Measurements from ENCODE around the gene ERMARD.

The ERMARD gene

GRCh38 chr6:169800668-169801395 lies 49.4 kb downstream of the ERMARD start:
- TF ChIP-seq, protein P1, sequence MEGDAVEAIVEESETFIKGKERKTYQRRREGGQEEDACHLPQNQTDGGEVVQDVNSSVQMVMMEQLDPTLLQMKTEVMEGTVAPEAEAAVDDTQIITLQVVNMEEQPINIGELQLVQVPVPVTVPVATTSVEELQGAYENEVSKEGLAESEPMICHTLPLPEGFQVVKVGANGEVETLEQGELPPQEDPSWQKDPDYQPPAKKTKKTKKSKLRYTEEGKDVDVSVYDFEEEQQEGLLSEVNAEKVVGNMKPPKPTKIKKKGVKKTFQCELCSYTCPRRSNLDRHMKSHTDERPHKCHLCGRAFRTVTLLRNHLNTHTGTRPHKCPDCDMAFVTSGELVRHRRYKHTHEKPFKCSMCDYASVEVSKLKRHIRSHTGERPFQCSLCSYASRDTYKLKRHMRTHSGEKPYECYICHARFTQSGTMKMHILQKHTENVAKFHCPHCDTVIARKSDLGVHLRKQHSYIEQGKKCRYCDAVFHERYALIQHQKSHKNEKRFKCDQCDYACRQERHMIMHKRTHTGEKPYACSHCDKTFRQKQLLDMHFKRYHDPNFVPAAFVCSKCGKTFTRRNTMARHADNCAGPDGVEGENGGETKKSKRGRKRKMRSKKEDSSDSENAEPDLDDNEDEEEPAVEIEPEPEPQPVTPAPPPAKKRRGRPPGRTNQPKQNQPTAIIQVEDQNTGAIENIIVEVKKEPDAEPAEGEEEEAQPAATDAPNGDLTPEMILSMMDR (IDR thresholded peaks at IDR 0.05; ENCODE audit: low read depth, low read length, missing control alignments), result no peak
- no peak for DNase-seq (ENCODE audit: low read depth)
- H3K4me3 ChIP-seq (ENCODE audit: low read depth, low read length), result no peak overlapping the region

DNA sequence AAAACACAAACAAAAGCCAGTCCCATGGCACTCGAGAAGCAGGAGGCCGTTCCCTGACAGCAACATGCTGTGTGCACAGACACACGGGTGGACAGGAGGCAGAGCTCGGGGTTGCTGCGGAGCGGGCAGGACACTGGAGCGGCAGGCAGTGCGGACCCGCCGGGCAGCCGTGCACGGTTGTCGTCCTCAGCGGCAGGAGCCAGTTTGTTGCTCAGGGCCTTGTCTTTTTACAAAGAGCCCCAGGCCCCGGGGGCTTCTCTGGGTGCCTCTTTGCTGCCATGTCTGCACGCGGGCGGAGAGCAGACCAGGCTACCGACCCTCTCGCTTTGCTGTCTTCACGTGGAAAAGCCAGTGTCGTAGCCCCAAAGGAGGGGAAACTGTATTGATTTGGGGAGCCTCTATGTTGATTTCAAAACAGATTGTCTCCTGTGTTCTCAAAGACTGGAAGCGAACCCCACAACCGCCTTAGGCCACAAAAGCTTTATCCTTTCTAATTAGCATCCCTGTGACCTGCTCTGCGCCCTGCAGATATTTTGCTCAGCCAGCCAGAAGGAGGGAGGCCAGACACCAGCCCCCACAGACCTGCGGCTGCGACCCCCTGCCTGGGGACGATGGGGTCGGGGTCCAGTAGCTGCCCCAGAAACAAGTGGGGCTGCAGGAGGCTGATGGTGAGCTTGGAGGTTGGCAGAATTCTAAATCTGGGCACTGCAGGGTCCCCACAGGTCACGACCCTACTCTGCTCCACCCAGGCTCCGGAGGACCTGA lies 50.2 kb downstream of the ERMARD start:
- TF ChIP-seq, protein P1 (IDR thresholded peaks at IDR 0.05; ENCODE audit: low read depth, low read length, missing control alignments), result no peak
- DNase-seq (ENCODE audit: low read depth), result no peak
- H3K4me3 ChIP-seq (ENCODE audit: low read depth, low read length), result no peak overlapping the region

DNA sequence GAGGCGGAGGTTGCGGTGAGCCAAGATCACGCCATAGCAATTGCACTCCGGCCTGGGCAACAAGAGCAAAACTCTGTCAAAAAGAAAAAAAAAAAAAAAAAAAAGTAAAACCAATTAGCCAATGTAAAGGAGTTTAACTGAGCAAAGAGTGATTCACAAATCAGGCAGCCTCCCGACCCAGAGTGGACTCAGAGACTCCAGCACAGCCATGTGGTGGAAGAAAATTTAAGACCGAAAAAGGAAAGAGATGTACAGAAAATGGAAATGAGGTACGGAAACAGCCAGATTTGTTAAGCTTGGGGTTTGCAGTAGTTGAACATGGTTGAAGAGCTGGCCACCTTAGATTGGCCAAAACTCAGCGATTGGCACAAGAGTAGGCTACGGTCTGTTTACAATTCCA lies 51.4 kb downstream of the ERMARD start:
- DNase-seq (ENCODE audit: low read depth), result no peak
- TF ChIP-seq, protein P1 (IDR thresholded peaks at IDR 0.05; ENCODE audit: low read depth, low read length, missing control alignments), result no peak
- H3K4me3 ChIP-seq (ENCODE audit: low read depth, low read length), result no peak overlapping the region

DNA sequence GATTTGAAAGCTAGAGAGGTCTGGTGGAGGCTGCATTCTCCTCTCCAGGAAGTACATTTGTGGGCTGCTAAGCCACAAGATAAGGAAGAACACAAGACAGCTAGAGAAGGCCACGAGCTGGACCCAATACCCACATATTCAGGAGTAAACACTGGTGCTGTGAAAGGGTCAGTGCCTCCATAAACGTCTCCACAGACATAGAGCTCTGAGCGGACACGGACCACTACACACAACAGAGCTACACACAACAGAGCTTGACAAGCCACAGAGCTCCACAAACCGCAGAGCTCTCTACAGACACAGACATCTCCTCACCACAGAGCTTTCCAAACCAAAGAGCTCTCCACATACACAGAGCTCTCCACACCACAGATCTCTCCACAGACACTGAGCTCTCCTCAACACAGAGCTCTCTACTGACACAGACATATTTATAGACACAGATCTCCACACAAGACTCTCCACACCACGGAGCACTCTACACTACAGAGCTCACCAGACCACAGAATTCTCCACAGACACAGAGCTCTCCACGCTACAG lies 51.9 kb downstream of the ERMARD start:
- TF ChIP-seq, protein P1 (IDR thresholded peaks at IDR 0.05; ENCODE audit: low read depth, low read length, missing control alignments), result no peak
- H3K4me3 ChIP-seq (ENCODE audit: low read depth, low read length), result no peak overlapping the region
- DNase-seq (ENCODE audit: low read depth), result no peak

- TF ChIP-seq, protein P1 (IDR thresholded peaks at IDR 0.05; ENCODE audit: low read depth, low read length, missing control alignments), result no peak
- no peak overlapping the region for H3K4me3 ChIP-seq (ENCODE audit: low read depth, low read length)
- DNase-seq (ENCODE audit: low read depth), result no peak
Measured at GRCh38 chr6:169803816-169804340, 52.5 kb downstream of the ERMARD start.

DNA sequence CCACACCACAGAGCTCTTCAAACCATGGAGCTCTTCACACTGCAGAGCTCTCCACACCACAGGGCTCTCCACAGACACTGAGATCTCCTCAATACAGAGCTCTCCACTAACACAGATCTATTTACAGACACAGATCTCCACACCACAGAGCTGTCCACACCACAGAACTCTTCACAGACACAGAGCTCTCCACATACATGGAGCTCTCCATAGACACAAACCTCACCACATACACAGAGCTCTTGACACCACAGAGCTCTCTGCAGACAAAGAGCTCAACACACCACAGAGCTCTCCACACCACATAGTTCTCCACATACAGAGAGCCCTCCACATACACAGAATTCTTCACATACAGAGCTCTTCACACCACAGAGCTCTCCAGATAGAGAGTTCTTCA lies 53.0 kb downstream of the ERMARD start:
- TF ChIP-seq, protein P1 (IDR thresholded peaks at IDR 0.05; ENCODE audit: low read depth, low read length, missing control alignments), result no peak
- H3K4me3 ChIP-seq (ENCODE audit: low read depth, low read length), result no peak overlapping the region
- DNase-seq (ENCODE audit: low read depth), result no peak
